Ovary (tissue), 3 donors: ENCODE results near the gene MAGI1.

Experiments used
- CTCF ChIP-seq, 3 donors: fragments of 450-650 bp in 2 of 3; fragments of 200-600 bp in 1 of 3; IDR thresholded peaks; one replicate each; pipeline versions ENCODE4 v1.5.1 to v1.8.0; 2016 to 2022; ENCODE audit warnings: antibody characterized with exemption in 3 of 3, mild to moderate bottlenecking in 1 of 3
- EP300 ChIP-seq: sonication (generic); formaldehyde crosslinking; IDR thresholded peaks from one replicate; pipeline ENCODE4 v1.6.1; 2017; ENCODE audit warnings: antibody characterized with exemption
- donor health status: DM: no; HTN: no; CAD: no.

GRCh38 chr3:66021731-66022131 lies 17.0 kb downstream of the MAGI1 start:
- TF ChIP-seq CTCF (IDR thresholded peaks at IDR 0.05) (no peak), EP300 (no peak)
